ENCODE data around the gene SLC9A9. TPM values are rescaled to one million over a fixed set of nuclear protein-coding genes. Genes with fewer than 3 reads are reported as not detected.
A peak's percentile ranks its signal among the peaks of the same experiment; 100 is the strongest.

The SLC9A9 gene
- total RNA-seq, result 1 to 10 TPM; 1.3 to 1.6 TPM

- no peaks in the 10 kb centered on the region for H3K36me3 Mint-ChIP-seq
- peak; percentile 57 for DNase-seq
- POLR2A ChIA-PET, result interaction anchor here (1.4 to 3.1 kb wide), 2 partner anchors 23 to 124 kb away, joined by 5 to 21 read pairs; partner anchors contain the start of gene DIPK2A
- H3K27me3 Mint-ChIP-seq, result no peaks in the 10 kb centered on the region
- H3K4me3 Mint-ChIP-seq, result peak within 1 kb of the TSS; percentile 92
- H3K4me1 Mint-ChIP-seq (ENCODE audit: low read depth), result peaks cover 52% of the 10 kb centered on the region
- peak within 1 kb of the TSS; percentile 90 for H3K27ac Mint-ChIP-seq
- no peaks in the 10 kb centered on the region for H3K9me3 Mint-ChIP-seq
- CTCF ChIA-PET, result interaction anchor here (1.4 to 1.7 kb wide), 2 partner anchors 16 to 124 kb away, joined by 3 to 6 read pairs; partner anchors contain the start of gene DIPK2A
- intact Hi-C loops (cut with micrococcal nuclease), result loop anchor here (1.0 to 5.0 kb wide), 7 partner anchors 13 to 676 kb away; partner anchors contain the start of gene DIPK2A
Measured at GRCh38 chr3:143847787-143848631, at the start of gene SLC9A9. TSS of gene SLC9A9 (minus strand) at chr3:143848468. CDS start at chr3:143848322, 146 bp downstream.

- H3K27ac Mint-ChIP-seq, result no peak overlapping the region
- H3K4me3 Mint-ChIP-seq, result no peak overlapping the region
- intact Hi-C loops (cut with micrococcal nuclease), result no loop called here
- POLR2A ChIA-PET, result no interaction called here
- H3K36me3 Mint-ChIP-seq, result no peaks in the 10 kb centered on the region
- no peaks in the 10 kb centered on the region for H3K4me1 Mint-ChIP-seq (ENCODE audit: low read depth)
- H3K27me3 Mint-ChIP-seq, result no peaks in the 10 kb centered on the region
- no peaks in the 10 kb centered on the region for H3K9me3 Mint-ChIP-seq
- CTCF ChIA-PET, result no interaction called here
- DNase-seq, result no peak
Measured at GRCh38 chr3:143897576-143898295, 49.5 kb upstream of the SLC9A9 start.

- Mint-ChIP-seq H3K27me3 (peaks cover 1% of the 10 kb centered on the region), H3K9me3 (no peaks in the 10 kb centered on the region), H3K4me3 (no peak overlapping the region), H3K36me3 (no peaks in the 10 kb centered on the region), H3K4me1 (ENCODE audit: low read depth) (no peaks in the 10 kb centered on the region), H3K27ac (no peak overlapping the region)
- ChIA-PET POLR2A (no interaction called here), CTCF (interaction anchor here (1.1 to 1.4 kb wide), 5 partner anchors 10 to 75 kb away, joined by 3 to 4 read pairs (median 3); partner anchors contain the start of gene DIPK2A)
- no peak for DNase-seq
- intact Hi-C loops (cut with micrococcal nuclease), result no loop called here
Measured at GRCh38 chr3:143896486-143896885, 48.2 kb upstream of the SLC9A9 start.

- no peak overlapping the region for H3K27ac Mint-ChIP-seq
- DNase-seq, result no peak
- CTCF ChIA-PET, result interaction anchor here (1.1 to 1.4 kb wide), 5 partner anchors 9 to 76 kb away, joined by 3 to 4 read pairs (median 3); partner anchors contain the start of gene DIPK2A
- intact Hi-C loops (cut with micrococcal nuclease), result no loop called here
- no peak overlapping the region for H3K4me3 Mint-ChIP-seq
- no peaks in the 10 kb centered on the region for H3K36me3 Mint-ChIP-seq
- H3K4me1 Mint-ChIP-seq (ENCODE audit: low read depth), result no peaks in the 10 kb centered on the region
- no peaks in the 10 kb centered on the region for H3K9me3 Mint-ChIP-seq
- POLR2A ChIA-PET, result no interaction called here
- H3K27me3 Mint-ChIP-seq, result peaks cover 1% of the 10 kb centered on the region
Measured at GRCh38 chr3:143895805-143896204, 47.5 kb upstream of the SLC9A9 start.

- Mint-ChIP-seq H3K9me3 (no peaks in the 10 kb centered on the region), H3K27me3 (peaks cover 1% of the 10 kb centered on the region), H3K27ac (no peak overlapping the region), H3K4me3 (no peak overlapping the region), H3K36me3 (no peaks in the 10 kb centered on the region), H3K4me1 (ENCODE audit: low read depth) (no peaks in the 10 kb centered on the region)
- intact Hi-C loops (cut with micrococcal nuclease), result loop anchor here (5.0 to 10.0 kb wide), 2 partner anchors 112 to 226 kb away; no protein-coding TSS in a partner anchor
- DNase-seq, result no peak
- CTCF ChIA-PET, result interaction anchor here (0.6 kb wide), 1 partner anchor 106 kb away, joined by 3 read pairs; no protein-coding TSS in a partner anchor
- POLR2A ChIA-PET, result no interaction called here
Measured at GRCh38 chr3:143888846-143889245, 40.6 kb upstream of the SLC9A9 start.

- H3K36me3 Mint-ChIP-seq, result no peaks in the 10 kb centered on the region
- H3K9me3 Mint-ChIP-seq, result no peaks in the 10 kb centered on the region
- H3K27me3 Mint-ChIP-seq, result peaks cover 1% of the 10 kb centered on the region
- CTCF ChIA-PET, result no interaction called here
- no peaks in the 10 kb centered on the region for H3K4me1 Mint-ChIP-seq (ENCODE audit: low read depth)
- POLR2A ChIA-PET, result no interaction called here
- H3K4me3 Mint-ChIP-seq, result no peak overlapping the region
- DNase-seq, result no peak
- intact Hi-C loops (cut with micrococcal nuclease), result loop anchor here (5.0 to 10.0 kb wide), 2 partner anchors 111 to 227 kb away; no protein-coding TSS in a partner anchor
- H3K27ac Mint-ChIP-seq, result no peak overlapping the region
Measured at GRCh38 chr3:143888166-143888565, 39.9 kb upstream of the SLC9A9 start.

- intact Hi-C loops (cut with micrococcal nuclease), result loop anchor here (1.0 to 10.0 kb wide), 3 partner anchors 65 to 229 kb away; no protein-coding TSS in a partner anchor
- CTCF ChIA-PET, result interaction anchor here (0.7 to 2.2 kb wide), 18 partner anchors 8 to 1186 kb away, joined by 3 to 13 read pairs (median 4); partner anchors contain the start of gene DIPK2A
- POLR2A ChIA-PET, result interaction anchor here (0.7 to 1.2 kb wide), 2 partner anchors 8 to 135 kb away, joined by 3 to 4 read pairs; no protein-coding TSS in a partner anchor
- Mint-ChIP-seq H3K9me3 (no peaks in the 10 kb centered on the region), H3K4me1 (ENCODE audit: low read depth) (no peaks in the 10 kb centered on the region), H3K4me3 (no peak overlapping the region), H3K27me3 (peaks cover 1% of the 10 kb centered on the region), H3K36me3 (no peaks in the 10 kb centered on the region), H3K27ac (no peak overlapping the region)
- peak; percentile 31 for DNase-seq
Measured at GRCh38 chr3:143885780-143886427, 37.6 kb upstream of the SLC9A9 start.

GRCh38 chr3:143884861-143885260 is 36.6 kb upstream of the SLC9A9 start:
- ChIA-PET CTCF (interaction anchor here (0.6 to 2.2 kb wide), 19 partner anchors 9 to 447 kb away, joined by 3 to 13 read pairs (median 4); no protein-coding TSS in a partner anchor), POLR2A (interaction anchor here (0.7 to 1.2 kb wide), 2 partner anchors 9 to 136 kb away, joined by 3 to 4 read pairs; no protein-coding TSS in a partner anchor)
- no peaks in the 10 kb centered on the region for H3K36me3 Mint-ChIP-seq
- H3K27me3 Mint-ChIP-seq, result peaks cover 1% of the 10 kb centered on the region
- no peaks in the 10 kb centered on the region for H3K4me1 Mint-ChIP-seq (ENCODE audit: low read depth)
- no peak overlapping the region for H3K27ac Mint-ChIP-seq
- H3K4me3 Mint-ChIP-seq, result no peak overlapping the region
- H3K9me3 Mint-ChIP-seq, result no peaks in the 10 kb centered on the region
- intact Hi-C loops (cut with micrococcal nuclease), result loop anchor here (5.0 to 10.0 kb wide), 2 partner anchors 108 to 230 kb away; no protein-coding TSS in a partner anchor
- no peak for DNase-seq

- no peaks in the 10 kb centered on the region for H3K4me1 Mint-ChIP-seq (ENCODE audit: low read depth)
- ChIA-PET POLR2A (no interaction called here), CTCF (no interaction called here)
- no peak overlapping the region for H3K4me3 Mint-ChIP-seq
- peaks cover 1% of the 10 kb centered on the region for H3K27me3 Mint-ChIP-seq
- intact Hi-C loops (cut with micrococcal nuclease), result loop anchor here (10.0 kb wide), 1 partner anchor 232 kb away; no protein-coding TSS in a partner anchor
- H3K36me3 Mint-ChIP-seq, result no peaks in the 10 kb centered on the region
- H3K27ac Mint-ChIP-seq, result no peak overlapping the region
- H3K9me3 Mint-ChIP-seq, result no peaks in the 10 kb centered on the region
- no peak for DNase-seq
Measured at GRCh38 chr3:143883151-143883550, 34.9 kb upstream of the SLC9A9 start.

- H3K4me3 Mint-ChIP-seq, result no peak overlapping the region
- ChIA-PET POLR2A (no interaction called here), CTCF (interaction anchor here (1.2 kb wide), 1 partner anchor 15 kb away, joined by 4 read pairs; no protein-coding TSS in a partner anchor)
- H3K4me1 Mint-ChIP-seq (ENCODE audit: low read depth), result no peaks in the 10 kb centered on the region
- no peak overlapping the region for H3K27ac Mint-ChIP-seq
- no peak for DNase-seq
- H3K9me3 Mint-ChIP-seq, result no peaks in the 10 kb centered on the region
- intact Hi-C loops (cut with micrococcal nuclease), result loop anchor here (10.0 kb wide), 1 partner anchor 234 kb away; no protein-coding TSS in a partner anchor
- H3K27me3 Mint-ChIP-seq, result peaks cover 1% of the 10 kb centered on the region
- no peaks in the 10 kb centered on the region for H3K36me3 Mint-ChIP-seq
Measured at GRCh38 chr3:143881095-143881494, 32.8 kb upstream of the SLC9A9 start.

- no peaks in the 10 kb centered on the region for H3K9me3 Mint-ChIP-seq
- ChIA-PET POLR2A (no interaction called here), CTCF (interaction anchor here (0.6 to 2.9 kb wide), 2 partner anchors 9 to 53 kb away, joined by 3 to 10 read pairs; no protein-coding TSS in a partner anchor)
- intact Hi-C loops (cut with micrococcal nuclease), result no loop called here
- H3K27ac Mint-ChIP-seq, result no peak overlapping the region
- no peak overlapping the region for H3K4me3 Mint-ChIP-seq
- H3K36me3 Mint-ChIP-seq, result no peaks in the 10 kb centered on the region
- no peak for DNase-seq
- no peaks in the 10 kb centered on the region for H3K27me3 Mint-ChIP-seq
- H3K4me1 Mint-ChIP-seq (ENCODE audit: low read depth), result peaks cover 4% of the 10 kb centered on the region
Measured at GRCh38 chr3:143875546-143875945, 27.3 kb upstream of the SLC9A9 start.
